C4-2B (cell line): ENCODE data around the gene SLC27A3.

ENCODE experiments used
- H3K27ac ChIP-seq: fragments of 450-650 bp; 2 replicates; pipeline ENCODE4 v1.5.1; 2017
- CTCF ChIP-seq: fragments of 450-650 bp; conservative IDR thresholded peaks from 2 replicates; pipeline ENCODE4 v1.5.1; 2017; ENCODE audit warnings: mild to moderate bottlenecking
- ZFX ChIP-seq: fragments of 450-650 bp; IDR thresholded peaks from 2 replicates; pipeline ENCODE4 v1.6.1; 2017

The SLC27A3 gene

GRCh38 chr1:153749408-153750005 lies 25.7 kb upstream of the SLC27A3 start:
- TF ChIP-seq CTCF (peak; percentile 97), ZFX (no peak)
- H3K27ac ChIP-seq = no peak overlapping the region

GRCh38 chr1:153750026-153750995 lies 24.9 kb upstream of the SLC27A3 start:
- H3K27ac ChIP-seq = peak overlapping the region; percentile 62
- TF ChIP-seq ZFX (no peak), CTCF (no peak)

GRCh38 chr1:153752072-153752471 lies 23.1 kb upstream of the SLC27A3 start:
- TF ChIP-seq ZFX (no peak), CTCF (no peak)
- H3K27ac ChIP-seq = peak overlapping the region; percentile 62

GRCh38 chr1:153752571-153753195 lies 22.5 kb upstream of the SLC27A3 start:
- TF ChIP-seq CTCF (no peak), ZFX (no peak)
- peak overlapping the region; percentile 62 for H3K27ac ChIP-seq

- no peak overlapping the region for H3K27ac ChIP-seq
- TF ChIP-seq ZFX (no peak), CTCF (no peak)
Observed at GRCh38 chr1:153754266-153754665, 20.9 kb upstream of the SLC27A3 start.

- no peak overlapping the region for H3K27ac ChIP-seq
- no peak for TF ChIP-seq ZFX
- TF ChIP-seq CTCF = no peak
Observed at GRCh38 chr1:153760440-153760839, 14.8 kb upstream of the SLC27A3 start.
